ENCODE measurements around the gene PHF21A.
A peak's percentile ranks its signal among the peaks of the same experiment; 100 is the strongest.
"Not testable (repeated sequence)": the region's sequence is repeated elsewhere in the genome, so short reads cannot be mapped to it uniquely, and the experiment has no call there.

The PHF21A gene

DNA sequence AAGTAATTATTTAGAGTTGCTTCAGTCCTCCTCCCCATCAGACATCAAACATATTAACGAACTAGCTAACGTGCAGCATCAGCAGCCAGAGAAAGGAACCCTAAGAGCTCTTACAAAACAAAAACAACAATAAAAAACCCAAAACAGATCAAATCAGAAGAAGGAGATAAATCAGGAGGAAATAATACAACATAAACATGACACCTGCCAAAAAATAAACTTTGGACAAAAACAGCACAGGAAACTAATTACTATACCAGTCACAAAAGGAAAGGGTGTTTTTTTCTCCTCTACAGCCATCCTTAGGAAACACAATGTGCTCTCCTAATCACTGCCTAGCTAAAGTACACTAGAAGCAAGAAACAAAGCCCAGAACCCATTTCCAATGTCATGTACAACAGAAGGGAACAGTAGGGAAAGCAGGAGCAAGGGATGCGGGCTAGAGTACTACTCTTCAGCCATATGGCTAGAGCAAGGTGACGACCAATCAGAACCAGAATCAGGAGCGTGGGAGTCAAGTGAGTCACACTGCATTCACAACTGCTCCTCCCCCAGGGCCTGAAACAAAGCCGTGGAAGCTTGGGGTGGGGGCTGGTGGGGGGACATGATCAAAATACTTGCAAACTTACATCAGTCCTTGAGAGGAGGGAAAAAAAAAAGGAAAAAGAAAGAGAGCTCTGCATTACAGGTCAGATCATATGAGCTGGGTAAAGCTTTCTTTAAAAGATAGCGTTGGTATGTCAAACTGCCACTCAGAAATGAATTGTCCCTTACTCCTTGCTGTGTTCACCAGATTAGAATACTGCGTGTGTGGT is 138.4 kb downstream of the PHF21A start:
- DNase-seq (ENCODE audit: low read depth): no peak

DNA sequence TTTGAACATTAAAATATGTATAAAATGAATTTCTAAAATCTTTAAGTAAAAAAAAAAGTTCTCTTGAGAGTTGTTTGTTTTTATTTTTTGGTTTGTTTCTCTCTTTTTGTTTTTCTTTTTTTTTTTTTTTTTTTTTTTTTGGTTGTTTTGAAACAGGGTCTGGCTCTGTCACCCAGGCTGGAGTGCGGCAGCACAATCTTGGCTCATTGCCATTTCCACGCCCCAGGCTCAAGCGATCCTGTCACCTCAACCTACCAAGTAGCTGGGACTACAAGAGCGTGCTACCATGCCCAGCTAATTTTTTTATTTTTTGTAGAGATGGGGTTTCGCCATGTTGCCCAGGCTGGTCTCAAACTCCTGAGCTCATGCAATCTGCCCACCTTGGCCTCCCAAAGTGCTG is 139.4 kb downstream of the PHF21A start:
- not testable (repeated sequence) for DNase-seq (ENCODE audit: low read depth)

DNA sequence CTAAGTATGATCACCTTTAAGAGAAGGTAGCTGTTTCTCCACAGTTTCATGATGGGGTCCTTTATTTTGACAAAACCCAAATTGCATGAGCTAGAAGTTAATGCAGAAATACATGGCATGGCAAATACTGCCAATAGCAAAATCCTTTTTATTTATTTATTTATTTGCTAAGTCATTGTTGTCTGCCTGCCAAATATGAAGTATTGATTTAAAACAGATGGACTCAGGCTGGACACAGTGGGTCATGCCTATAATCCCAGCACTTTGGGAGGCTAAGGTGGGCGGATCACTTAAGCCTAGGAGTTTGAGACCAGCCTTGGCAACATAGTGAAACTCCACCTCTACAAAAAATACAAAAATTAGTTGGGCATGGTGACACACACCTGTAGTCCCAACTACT is 146.4 kb downstream of the PHF21A start:
- DNase-seq (ENCODE audit: low read depth): no peak

DNA sequence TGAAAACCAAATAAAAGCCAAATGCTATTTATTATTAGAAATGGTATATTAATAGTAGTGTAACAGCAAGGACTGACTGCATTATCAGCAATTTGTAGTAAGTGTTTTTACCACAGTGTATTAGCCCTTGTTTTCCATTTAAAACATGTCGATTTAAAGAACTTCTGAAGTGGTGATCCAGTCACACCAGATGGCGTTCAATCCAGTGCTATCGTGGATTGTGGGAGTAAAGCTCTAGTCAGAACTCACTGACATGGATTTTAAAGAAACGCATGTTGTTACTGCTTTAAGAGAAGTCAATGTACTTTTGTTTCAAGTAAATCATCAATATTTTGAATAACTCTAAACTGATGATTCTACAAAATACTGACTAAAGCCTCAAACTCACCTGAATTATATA is 147.7 kb downstream of the PHF21A start:
- DNase-seq (ENCODE audit: low read depth): no peak

DNA sequence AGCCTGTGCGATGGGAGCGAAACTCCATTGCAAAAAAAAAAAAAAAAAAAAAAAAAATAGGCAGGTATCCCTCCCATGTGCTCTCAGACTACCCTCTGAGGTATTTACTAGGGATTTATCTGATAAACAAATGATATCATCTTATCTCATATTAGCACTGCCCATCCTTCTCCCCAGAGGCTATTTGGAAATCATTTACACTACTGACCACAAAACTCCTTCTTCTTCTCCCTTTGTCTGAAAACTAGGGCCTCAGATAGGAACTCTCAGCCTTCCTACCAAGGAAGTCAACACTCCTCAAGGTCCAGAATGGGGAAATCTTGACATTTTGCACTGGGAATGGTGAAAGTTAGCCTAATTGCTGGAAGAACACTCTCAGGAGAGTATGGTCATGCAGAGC is 152.4 kb downstream of the PHF21A start:
- DNase-seq (ENCODE audit: low read depth): no peak

DNA sequence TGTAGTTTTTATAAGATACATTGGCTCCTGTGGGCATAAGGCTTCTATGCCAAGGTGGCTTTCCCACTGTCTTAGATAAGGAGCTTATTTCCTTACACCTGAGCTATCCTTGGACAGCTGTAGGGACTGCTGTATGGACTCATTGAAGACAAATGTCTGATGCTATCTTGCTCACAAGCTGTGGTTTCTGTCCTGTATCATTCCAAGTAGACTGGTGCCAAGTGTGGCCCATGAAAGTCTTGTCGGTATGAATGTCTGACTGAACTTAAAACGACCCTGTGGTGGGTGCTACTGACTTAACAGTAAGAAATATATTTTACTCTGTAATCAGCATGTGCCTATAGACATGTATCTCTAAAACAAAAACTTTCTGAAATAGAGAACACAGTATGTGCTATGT is 153.7 kb downstream of the PHF21A start:
- no peak for DNase-seq (ENCODE audit: low read depth)

DNA sequence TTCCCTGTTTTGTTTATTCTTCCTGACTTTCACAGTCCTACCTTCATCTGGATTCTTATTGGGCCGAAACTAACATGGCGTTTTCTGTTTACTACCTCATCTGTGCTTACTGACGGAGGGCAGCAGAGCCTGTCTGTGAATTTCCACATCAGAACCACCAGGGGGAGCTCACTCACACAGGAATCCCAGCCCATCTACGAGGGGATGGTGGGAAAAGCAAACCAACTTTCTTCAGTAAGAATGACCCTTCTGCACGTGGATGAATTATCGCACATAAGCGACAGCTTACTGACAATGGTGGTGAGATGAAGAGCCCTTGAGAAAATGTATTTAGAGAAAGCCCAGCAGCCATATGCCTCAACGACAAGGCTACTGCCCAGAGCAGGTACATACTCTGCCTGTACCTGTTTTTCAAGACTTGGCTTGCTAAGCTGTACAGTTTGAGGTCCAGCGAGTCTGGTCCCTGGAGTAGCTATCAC is 156.3 kb downstream of the PHF21A start:
- peak; percentile 25 for DNase-seq (ENCODE audit: low read depth)

DNA sequence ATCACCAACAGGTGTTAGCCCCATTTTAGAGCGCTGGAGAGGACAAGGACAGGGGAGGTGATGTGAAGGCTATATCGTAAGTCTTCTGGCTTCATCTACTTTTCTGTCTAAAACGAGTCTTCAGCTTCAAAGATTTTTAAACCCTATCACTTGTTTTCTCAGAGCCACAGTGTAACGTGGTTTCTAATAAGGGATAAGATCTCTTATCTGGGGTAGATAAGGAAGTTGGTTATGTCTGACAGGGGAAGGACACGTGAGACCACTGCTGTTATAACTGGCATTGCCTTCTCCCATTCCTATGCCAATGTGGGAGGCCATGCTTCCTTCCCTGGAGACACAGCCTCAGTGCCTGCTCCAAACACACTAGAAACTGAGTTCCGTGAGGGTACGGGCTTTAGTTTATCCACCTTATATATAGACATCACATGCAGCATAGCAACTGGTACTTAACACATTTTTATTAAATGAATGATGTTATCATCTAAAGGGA is 159.5 kb downstream of the PHF21A start:
- peak; percentile 8 for DNase-seq (ENCODE audit: low read depth)

DNA sequence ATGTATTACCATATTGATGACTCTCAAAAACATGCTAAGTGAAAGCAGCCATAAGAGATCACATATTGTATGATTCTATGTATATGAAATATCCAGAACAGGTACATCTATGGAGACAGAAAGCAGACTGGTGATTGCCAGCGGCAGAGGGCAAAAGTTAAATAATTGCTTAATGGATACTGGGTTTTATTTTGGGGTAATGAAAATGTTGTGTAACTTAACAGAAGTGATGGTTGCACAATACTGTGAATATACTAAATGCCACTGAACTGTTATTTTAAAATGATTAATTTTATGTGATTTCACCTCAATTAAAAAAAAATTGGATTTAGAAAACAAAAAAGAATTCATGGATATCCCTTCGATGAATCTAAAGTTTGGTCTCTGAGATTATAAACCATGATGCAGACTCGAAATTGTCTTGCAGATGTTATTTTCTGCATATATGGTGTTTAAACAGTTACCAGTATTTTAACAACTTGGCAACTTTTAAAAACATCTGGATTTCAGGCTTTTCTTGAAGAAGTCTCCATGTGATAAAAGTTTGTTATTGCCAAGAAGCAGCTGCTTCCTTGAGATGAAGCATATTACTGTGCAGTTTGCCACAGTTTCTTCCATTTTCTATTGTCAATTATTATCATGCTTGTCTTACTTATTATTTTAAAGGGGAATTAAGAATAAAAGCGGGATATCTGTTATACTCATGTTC is 160.7 kb downstream of the PHF21A start:
- no peak for DNase-seq (ENCODE audit: low read depth)

DNA sequence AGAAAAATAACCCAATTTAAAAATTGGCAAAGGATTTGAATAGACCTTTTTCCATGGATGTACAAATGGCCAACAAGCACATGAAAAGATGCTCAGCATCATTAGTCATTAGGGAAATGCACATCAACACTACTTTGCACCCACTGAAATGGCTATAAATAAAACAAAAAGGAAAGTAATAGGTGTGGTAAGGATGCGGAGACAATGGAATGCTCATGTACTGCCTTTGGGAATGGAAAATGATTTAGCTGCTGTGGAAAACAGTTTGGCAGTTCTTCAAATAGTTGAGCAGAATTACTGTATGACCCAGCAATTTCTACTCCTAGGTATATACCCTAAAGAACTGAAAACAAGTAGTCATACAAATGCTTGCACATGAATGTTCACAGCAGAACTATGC is 161.4 kb downstream of the PHF21A start:
- no peak for DNase-seq (ENCODE audit: low read depth)

DNA sequence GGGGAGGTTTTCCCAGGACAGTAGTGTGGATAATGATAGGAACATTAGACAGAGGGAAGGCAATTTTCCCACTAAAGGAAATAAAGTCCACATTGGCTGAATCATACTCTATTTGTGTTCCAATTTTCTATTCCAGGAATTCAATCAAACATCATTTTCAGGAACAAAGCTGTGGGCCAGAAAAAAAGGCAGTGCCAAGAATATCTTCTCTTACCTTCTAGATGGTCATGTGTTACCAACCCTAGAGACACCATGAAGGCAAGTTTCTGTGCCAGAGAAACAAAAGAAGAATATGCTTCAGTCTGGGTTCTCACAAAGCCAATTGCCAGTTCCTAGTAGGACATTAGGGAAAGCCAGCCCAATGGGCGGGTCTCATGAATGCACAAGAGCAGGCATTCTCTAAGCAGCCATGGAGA is 171.3 kb downstream of the PHF21A start:
- DNase-seq (ENCODE audit: low read depth): no peak

DNA sequence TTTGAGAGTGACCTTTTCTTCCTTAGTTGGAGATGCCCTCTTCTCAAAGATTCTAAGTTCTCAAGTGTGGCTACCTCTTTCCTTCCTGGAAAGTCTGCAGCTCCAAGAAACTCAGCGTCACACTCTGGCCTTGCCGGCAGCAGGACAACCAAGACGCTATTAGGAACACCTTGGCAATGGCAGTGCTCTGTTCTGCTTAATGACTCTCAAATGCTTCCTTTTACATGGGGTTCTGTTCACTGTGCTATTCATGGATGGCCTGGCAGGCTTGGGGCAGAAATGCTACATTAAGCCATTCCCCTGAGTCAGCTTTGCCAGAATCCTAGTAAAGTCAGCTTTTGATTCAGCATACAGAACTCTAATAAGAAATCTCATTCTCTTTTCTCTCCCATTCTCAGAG is 172.9 kb downstream of the PHF21A start:
- no peak for DNase-seq (ENCODE audit: low read depth)

DNA sequence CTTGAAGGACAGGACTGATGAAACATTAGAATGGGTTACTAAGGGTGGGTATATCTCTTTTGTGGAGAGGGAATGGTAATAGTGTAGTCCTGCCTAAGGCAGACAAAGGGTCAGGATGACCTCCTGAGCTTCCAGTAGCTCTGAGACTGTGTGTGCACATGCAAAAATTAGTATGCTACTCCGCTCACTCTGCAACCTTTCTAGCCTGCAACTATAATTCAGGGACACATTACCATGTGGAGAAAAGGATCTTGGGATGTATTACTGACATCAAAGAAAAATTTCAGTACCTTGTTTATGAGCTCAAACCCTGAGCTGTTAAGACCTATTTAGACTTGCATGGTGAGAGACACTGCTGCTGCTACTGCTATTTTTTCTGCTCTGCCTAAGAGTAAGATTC is 173.4 kb downstream of the PHF21A start:
- no peak for DNase-seq (ENCODE audit: low read depth)

DNA sequence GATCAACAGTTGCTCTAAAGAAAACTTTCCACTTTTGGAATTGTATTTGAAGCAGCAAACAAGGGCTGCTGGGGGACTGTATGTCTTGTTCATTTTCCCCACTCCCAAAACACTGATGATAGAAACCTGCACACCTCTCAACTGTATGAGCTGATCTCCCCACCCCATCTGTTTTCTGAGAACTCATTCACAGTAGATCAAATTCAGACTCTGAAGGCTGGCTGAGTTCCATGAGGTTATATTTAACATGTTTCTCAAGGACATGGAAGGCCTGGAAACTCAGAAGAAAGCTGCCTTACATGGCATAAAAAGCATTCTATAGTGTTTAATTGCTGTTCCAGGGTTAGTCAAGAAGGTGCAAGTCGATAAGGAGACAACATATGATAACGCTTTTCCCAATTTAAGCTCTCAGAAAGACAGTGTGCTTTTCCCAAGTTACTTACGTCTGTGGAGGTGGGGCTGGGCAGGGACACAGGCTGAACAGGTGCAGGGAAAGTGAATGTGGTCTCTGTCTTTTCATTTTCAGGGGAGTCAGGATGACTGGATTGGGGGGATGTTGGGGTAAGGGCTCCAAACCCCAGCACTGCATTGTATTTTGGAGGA is 175.8 kb downstream of the PHF21A start:
- no peak for DNase-seq (ENCODE audit: low read depth)

DNA sequence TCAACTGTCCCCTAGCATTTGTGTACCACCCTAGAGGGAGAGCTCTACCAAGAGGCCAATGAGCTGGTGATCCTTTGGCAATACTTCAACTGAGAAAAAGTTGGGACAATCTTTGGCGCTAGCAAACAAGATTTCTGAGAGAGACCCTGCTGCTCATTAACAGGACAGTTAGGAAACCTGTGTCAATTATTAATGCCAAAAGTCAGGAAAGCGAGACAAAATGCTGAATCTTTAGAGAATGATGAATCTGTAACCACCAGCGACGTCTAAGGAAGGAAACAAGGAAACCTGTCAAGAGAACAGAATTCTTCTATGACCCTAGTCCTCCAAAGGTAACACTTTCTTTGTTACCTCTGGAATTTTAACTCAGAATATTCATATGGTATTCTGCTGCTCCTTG is 178.9 kb downstream of the PHF21A start:
- no peak for DNase-seq (ENCODE audit: low read depth)

DNA sequence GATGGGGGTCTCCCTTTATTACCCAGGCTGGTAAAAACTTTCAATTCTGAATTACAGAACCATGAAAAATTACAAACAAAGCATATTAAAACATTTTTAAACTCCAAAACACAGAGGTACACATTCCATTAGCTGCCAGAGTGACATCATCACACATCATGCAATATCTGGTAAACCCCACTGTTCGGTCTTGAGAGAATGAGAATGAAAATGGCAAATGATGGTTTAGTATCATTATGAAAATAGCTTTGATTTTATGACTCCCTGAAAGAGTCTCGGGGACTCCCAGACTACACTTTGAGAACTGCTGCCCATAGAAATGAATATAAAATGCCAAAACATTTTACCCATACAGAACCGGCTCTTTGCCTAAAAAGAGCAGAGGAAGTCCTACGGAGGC is 180.0 kb downstream of the PHF21A start:
- DNase-seq (ENCODE audit: low read depth): no peak

DNA sequence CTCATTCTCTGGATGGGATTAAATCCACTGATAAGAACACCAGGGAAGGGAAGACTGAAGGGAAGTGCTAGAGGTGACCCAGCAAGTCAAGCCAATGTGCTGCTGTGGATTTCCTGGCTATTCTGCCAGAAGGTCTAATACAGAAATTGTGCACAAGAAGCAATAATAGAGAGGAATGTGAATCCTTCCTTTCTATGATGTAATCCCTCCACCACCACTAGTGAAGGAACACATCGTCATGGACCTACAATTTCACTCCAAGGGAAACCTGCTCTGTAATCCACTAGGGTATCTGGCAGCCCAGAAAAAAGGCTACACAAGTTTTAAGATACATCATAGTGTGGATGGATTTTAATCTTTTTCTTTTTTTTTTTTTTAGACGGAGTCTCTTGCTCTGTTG is 181.4 kb downstream of the PHF21A start:
- DNase-seq (ENCODE audit: low read depth): no peak

DNA sequence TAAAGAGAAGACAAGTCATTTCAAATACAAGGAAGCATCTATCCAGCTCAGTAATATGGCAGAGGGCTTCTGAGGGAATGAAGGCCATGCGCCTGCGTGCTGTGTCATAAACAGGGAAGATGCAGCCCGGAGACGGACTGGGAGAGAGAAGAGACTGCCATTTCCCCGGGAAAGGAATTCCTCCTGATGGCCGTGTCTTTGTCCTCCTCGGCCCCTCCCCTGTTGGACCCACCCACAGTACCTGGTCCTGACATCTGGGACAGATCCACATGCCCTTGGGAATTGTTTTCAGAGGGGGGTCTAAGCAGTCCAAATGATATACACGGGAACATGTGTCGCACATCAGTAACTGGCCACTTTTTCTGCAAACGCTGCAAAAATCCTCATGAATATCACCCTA is 183.3 kb downstream of the PHF21A start:
- DNase-seq (ENCODE audit: low read depth): no peak

DNA sequence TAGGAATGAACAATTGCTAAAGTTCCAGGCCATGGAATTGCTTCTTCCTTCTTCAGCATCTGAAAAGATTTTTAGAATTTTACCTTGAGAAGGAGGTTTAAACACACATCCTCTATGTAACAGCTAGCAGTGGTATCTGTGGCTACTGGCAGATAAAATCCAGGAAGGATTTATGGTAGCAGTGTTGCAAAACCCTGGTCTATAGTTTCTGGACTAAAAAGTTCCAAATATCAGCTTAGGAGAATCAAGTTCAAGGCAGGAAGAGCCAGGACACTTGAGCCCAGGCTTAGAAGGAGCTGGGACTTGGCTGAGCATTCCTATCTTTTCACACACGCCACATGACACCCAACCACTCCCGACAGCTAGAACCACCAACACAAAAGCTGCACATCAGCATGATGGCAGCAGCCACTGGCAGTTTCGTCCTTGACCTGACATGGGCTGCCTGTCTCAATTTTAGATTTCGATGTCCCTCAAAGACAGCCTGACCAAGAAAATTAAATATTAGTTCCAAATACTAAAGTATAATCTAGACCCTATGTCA is 184.7 kb downstream of the PHF21A start:
- no peak for DNase-seq (ENCODE audit: low read depth)

DNA sequence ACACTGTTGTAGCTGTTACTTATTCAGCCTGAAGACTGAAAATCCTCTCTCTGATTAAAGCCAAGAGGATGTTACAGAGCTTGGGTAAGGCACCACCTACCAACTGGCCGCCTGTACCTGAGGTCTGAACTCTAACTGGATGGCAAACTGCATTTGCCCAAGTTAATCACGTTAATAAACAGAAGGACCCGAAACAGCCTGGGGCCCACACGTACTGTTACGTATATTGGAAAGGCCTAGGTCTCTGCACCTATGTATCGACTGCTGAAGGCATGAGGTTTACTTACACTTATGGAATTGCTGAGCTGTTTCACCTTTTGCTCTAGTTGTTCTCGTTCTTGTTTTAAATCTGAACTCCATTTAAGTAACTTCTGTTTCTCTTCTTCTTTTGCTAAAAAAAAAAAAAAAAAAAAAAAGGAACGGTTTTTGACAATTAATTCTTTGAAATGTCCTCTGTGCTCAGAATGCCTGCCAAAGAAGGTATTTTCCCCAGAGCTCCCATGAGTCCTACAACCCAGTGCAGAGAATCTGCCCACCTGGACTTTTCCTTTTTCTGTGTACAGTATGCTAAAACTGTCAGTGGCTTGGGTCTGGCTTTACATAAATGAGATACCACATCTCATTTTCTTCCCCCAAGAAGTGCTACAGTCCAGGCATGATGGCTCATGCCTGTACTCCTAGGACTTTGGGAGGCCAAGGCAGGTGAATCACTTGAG is 185.7 kb downstream of the PHF21A start:
- no peak for DNase-seq (ENCODE audit: low read depth)

DNA sequence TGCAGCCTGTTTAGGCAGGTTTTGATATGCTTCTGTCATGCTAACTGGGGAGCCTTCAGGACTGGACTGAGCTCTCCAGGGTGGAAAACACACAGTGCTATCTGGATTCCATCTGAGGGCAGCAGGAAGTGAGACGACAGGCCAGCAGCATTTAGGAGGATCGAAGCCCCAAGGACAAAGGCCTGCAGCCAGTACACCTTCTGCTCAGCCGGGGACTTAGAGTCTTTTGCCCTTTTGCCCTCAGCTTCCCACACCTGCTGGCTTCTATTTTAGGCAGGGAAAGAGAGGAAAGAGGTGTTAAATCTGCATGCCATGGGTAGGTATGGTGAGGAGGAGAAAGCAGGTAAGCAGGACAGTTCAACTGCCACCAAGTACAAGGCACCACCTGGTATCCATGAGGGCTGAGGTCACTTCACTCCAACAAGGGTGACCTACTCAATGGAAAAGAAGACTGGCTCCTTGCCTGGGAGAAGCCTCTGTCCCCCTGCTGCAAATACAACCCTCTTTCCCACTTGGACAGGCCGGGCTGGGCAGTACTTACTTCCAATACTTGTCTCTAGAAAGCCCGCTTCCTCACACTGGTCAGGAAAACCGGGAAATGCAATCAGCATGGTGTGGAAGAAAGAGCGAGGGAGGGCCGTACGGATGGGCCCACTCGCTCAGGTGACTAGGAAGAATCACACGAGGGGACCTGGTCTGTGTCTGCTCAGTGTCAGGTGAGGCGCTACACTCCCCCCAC is 186.5 kb downstream of the PHF21A start:
- DNase-seq (ENCODE audit: low read depth): no peak
